Activated T-helper 1 cell treated with anti-CD3 and anti-CD28 coated beads, Interleukin-2, amount 50 U/mL, for 16 hours (primary cell): ENCODE measurements around the gene NXNL2.
A peak's percentile ranks its signal among the peaks of the same experiment; 100 is the strongest.

Source experiments
- DNase-seq, 2 donors: peaks; one replicate each; pipeline ENCODE4 v3.0.0-alpha.2; 2020; ENCODE audit warnings: low read depth in 1 of 2, low spot score in 1 of 2

Gene NXNL2

GRCh38 chr9:88578121-88579049 lies 43.4 kb downstream of the NXNL2 start:
- DNase-seq = peak; percentile 50 to 58

DNA sequence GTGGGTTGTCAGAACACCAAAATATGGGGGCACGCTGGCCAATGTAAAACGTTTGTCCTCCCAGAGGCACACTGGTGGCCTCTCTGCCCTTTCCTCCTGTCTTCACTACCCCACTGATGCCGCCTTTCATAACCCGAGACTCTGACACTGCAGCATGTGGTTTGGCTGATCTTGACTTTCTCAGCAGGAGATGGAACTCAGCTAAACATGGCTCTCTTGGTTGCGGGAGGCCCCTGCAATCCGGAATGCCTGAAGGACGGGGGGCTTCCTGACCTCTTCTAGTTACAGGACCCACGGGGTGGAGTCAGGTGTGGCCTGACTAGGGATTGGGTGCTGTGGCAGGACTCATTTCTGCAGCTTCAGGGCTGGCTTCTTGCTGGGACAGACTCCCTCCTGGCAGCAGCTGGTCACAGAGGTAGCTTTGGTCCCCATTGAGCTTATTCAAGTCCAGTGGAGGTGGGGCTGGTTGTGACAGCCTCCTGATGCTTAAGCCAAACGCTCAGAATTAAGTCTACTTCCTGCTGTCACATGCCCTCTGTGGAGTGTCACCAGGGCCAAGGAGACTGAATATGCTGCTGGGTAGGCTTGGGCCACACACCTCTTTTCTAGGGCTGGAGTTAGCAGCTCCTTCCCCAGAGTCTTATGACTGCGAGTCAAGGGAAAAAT lies 44.2 kb downstream of the NXNL2 start:
- DNase-seq = no peak

- no peak for DNase-seq
Observed at GRCh38 chr9:88580961-88581360, 46.0 kb downstream of the NXNL2 start.

- no peak for DNase-seq
Observed at GRCh38 chr9:88583901-88584596, 49.1 kb downstream of the NXNL2 start.

GRCh38 chr9:88585426-88585825 lies 50.4 kb downstream of the NXNL2 start:
- DNase-seq = no peak

DNA sequence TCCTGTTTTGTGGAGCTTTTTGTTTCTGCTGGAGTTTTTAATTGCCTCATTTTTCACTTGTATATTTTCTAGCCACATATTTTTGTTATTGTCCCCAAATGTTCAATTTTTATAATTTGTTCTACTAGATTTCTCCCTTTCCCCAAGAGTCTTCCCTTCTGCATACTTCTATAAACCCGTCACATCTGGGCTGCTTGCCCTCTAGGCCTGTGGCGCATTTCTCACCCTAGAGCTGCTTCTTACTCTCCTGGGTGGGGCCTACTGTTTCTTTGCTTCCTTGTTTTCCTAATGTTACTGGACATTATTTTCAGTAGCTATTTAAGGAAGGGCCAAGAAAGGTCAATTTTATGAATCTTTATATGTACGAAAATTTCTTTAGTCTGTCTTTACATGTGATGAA lies 51.5 kb downstream of the NXNL2 start:
- DNase-seq = no peak

DNA sequence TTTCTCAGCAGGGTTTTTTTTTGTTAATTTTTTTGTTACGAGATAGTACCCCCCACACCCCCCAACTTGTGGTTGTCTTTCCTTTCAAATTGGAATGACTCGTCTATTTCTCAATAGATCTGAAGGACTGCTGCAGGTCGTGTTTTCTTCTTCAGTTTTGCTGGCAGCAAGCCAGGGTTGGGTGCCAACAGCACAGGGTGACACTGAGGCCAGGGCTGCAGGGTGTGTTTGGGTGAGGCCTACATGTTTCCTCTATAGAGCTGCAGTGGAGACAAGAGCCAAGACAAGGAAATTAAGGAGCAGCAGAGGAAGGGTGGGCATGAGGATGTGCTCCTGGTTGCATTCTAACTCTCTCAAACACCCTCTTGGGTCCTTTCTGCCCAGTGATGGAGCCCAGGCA lies 52.2 kb downstream of the NXNL2 start:
- no peak for DNase-seq

- no peak for DNase-seq
Observed at GRCh38 chr9:88587885-88588649, 53.1 kb downstream of the NXNL2 start.

GRCh38 chr9:88589656-88590055 lies 54.7 kb downstream of the NXNL2 start:
- no peak for DNase-seq

- no peak for DNase-seq
Observed at GRCh38 chr9:88590558-88591146, 55.7 kb downstream of the NXNL2 start.

- peak in 1 of 2 donors; percentile 6 for DNase-seq
Observed at GRCh38 chr9:88593537-88594185, 58.7 kb downstream of the NXNL2 start.
